ENCODE data around the gene PHLPP2.

PHLPP2 gene

DNA sequence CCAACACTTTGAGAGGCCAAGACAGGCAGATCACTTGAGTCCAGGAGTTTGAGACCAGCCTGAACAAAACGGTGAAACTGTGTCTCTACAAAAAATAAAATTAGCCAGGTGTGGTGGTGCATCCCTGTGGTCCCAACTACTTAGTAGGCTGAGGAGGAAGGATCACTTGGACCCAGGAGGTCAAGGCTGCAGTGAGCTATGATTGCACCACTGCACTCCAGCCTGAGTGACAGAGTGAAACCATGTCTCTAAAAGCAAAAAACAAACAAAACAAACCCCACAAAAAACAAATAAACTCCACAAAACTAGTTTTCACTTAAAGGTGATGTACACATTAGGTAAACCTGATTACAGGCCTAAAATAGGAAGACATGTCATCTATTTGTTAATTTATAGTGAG lies 58.2 kb downstream of the PHLPP2 start:
- no peak overlapping the region for H3K4me3 ChIP-seq (ENCODE audit: control insufficient read depth, low read depth, low read length)
- TF ChIP-seq, protein P1, sequence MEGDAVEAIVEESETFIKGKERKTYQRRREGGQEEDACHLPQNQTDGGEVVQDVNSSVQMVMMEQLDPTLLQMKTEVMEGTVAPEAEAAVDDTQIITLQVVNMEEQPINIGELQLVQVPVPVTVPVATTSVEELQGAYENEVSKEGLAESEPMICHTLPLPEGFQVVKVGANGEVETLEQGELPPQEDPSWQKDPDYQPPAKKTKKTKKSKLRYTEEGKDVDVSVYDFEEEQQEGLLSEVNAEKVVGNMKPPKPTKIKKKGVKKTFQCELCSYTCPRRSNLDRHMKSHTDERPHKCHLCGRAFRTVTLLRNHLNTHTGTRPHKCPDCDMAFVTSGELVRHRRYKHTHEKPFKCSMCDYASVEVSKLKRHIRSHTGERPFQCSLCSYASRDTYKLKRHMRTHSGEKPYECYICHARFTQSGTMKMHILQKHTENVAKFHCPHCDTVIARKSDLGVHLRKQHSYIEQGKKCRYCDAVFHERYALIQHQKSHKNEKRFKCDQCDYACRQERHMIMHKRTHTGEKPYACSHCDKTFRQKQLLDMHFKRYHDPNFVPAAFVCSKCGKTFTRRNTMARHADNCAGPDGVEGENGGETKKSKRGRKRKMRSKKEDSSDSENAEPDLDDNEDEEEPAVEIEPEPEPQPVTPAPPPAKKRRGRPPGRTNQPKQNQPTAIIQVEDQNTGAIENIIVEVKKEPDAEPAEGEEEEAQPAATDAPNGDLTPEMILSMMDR (IDR thresholded peaks at IDR 0.05; ENCODE audit: control insufficient read depth, insufficient read depth, low read depth, low read length, missing control alignments): no peak
- DNase-seq (ENCODE audit: low read depth): no peak

DNA sequence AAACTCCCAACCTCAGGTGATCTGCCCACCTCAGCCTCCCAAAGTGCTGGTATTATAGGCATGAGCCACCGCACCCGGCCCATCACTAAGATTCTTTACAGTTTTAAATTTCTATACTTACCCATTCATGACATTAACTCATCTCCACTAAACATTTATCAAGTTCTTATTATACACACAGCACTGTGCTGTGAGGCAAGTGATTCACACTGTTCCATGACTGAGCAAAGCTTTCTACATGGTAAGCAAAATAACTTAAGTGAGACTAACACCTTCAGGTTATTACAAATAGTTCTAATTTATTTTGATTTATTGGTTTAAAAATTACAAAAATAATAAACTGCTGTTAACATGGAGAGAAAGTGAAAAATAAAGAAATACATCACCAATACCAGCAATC lies 65.0 kb downstream of the PHLPP2 start:
- no peak overlapping the region for H3K4me3 ChIP-seq (ENCODE audit: control insufficient read depth, low read depth, low read length)
- TF ChIP-seq, protein P1 (IDR thresholded peaks at IDR 0.05; ENCODE audit: control insufficient read depth, insufficient read depth, low read depth, low read length, missing control alignments): no peak
- DNase-seq (ENCODE audit: low read depth): no peak

DNA sequence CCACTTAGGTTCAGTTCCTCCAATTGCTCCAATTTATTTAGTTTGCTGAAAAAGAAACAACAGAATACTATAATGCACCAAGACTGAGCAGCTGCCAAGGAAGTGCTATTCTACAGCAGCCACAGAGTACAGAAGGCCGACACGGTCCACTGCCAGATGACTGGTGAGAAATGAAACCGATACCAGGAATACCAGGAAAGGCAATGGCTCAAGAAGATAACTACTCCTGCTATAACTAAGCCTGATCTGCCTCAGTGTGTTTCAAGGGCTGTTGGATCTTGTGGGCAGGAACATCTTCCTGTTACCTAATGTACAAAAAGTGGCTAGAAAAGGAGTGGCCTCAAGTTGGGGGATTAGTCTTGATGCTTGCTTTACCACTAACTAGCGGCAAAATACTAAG lies 65.7 kb downstream of the PHLPP2 start:
- TF ChIP-seq, protein P1 (IDR thresholded peaks at IDR 0.05; ENCODE audit: control insufficient read depth, insufficient read depth, low read depth, low read length, missing control alignments): no peak
- no peak overlapping the region for H3K4me3 ChIP-seq (ENCODE audit: control insufficient read depth, low read depth, low read length)
- no peak for DNase-seq (ENCODE audit: low read depth)

DNA sequence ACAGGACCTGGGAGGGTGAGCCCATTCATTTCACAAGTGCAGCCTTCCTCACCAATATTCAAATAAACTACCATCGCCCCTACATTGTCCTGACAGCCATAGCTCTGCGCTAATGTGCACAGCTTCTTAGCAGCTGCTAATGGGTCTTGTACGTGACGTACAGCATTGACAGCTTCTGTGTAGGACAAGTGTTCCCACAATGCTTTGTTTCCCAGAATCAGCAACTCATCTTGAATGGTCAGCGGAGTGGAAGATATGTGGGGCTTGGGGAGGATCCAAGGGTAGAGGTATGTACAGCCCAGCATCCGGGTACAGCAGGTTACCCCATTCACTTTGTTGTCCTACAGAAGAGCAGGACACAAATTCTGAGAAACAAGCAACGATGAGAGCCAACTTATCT lies 74.8 kb downstream of the PHLPP2 start:
- DNase-seq (ENCODE audit: low read depth): no peak
- no peak overlapping the region for H3K4me3 ChIP-seq (ENCODE audit: control insufficient read depth, low read depth, low read length)
- TF ChIP-seq, protein P1 (IDR thresholded peaks at IDR 0.05; ENCODE audit: control insufficient read depth, insufficient read depth, low read depth, low read length, missing control alignments): no peak

DNA sequence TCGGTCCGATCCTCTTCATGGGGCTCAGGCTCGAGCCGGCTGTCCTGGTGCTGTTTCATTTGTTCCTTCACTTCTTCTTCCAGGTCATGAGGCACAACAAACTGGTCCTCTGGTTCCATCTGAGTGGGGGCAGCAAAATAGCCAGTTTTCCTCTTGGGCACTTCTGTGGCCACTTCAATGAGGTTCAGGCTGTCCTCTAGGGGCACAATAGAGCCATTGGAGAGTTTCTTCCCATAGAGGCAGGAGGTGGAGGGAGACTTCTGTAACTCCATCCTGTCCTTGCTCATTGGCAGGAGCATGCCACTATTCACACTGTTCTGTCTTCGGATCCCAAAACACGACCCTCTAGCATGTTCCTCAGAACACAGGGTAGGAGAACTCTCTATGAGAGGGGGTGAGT lies 75.6 kb downstream of the PHLPP2 start:
- no peak overlapping the region for H3K4me3 ChIP-seq (ENCODE audit: control insufficient read depth, low read depth, low read length)
- no peak for DNase-seq (ENCODE audit: low read depth)
- TF ChIP-seq, protein P1 (IDR thresholded peaks at IDR 0.05; ENCODE audit: control insufficient read depth, insufficient read depth, low read depth, low read length, missing control alignments): peak; percentile 47

DNA sequence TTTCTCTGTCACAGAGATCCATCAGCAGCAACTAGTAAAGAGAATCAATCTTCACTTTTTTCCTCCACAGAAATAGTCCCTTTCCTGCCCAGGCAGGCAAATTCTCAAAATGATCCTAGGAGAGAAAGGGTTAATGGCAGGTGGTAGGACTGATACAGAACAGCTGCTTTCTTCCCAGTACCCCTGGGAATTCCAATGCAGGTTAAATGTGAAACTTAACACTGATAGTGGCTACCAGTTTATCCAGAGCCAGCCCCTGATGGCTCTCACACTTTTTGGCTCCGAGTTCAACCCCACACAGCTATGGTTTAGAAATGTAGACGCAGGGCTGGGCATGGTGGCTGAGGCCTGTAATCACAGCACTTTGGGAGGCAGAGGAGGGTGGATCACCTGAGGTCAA lies 76.3 kb downstream of the PHLPP2 start:
- TF ChIP-seq, protein P1 (IDR thresholded peaks at IDR 0.05; ENCODE audit: control insufficient read depth, insufficient read depth, low read depth, low read length, missing control alignments): no peak
- no peak overlapping the region for H3K4me3 ChIP-seq (ENCODE audit: control insufficient read depth, low read depth, low read length)
- DNase-seq (ENCODE audit: low read depth): no peak

DNA sequence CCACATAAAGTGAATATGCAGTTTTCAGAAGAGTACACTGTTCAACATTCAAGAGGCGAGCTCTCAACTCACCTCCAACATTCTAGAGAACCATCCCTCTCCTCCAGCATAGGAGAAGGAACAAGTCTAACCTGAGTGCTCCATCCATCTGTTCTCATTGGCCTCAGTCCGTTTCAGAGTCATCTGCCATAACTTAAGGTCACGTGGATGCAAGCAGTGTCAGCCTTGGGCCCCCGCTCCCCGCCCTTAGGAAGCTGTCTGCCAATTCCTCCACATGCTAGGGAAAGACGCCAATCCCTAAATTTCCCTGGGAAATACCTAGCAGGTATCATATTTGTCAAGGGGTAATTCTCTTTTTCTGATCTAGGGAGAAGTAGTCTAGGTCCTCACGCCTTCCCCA lies 77.1 kb downstream of the PHLPP2 start:
- H3K4me3 ChIP-seq (ENCODE audit: control insufficient read depth, low read depth, low read length): no peak overlapping the region
- TF ChIP-seq, protein P1 (IDR thresholded peaks at IDR 0.05; ENCODE audit: control insufficient read depth, insufficient read depth, low read depth, low read length, missing control alignments): no peak
- no peak for DNase-seq (ENCODE audit: low read depth)

All from AG09309 (cell line).